Liver (tissue), 9 donors: ENCODE data around the gene NDUFAF7. TPM values are rescaled to one million over a fixed set of nuclear protein-coding genes. Genes with fewer than 3 reads are reported as not detected.

Source experiments
- DNase-seq: peaks from one replicate; pipeline ENCODE4 v3.0.0-alpha.2; 2017; ENCODE audit warnings: low spot score
- H3K27ac ChIP-seq, 2 donors: one replicate each; pipeline ENCODE4 v1.7.0; 2013; ENCODE audit warnings: inconsistent platforms in 2 of 2, low read length in 2 of 2, control low read depth in 1 of 2, low read depth in 1 of 2, mild to moderate bottlenecking in 1 of 2
- H3K27me3 ChIP-seq, 4 donors: one replicate each; pipeline versions ENCODE4 v1.6.1 to v1.7.0; 2013; ENCODE audit warnings: low read length in 3 of 4, inconsistent platforms in 1 of 4, mild to moderate bottlenecking in 1 of 4, moderate library complexity in 1 of 4; ENCODE audit not compliant: control insufficient read depth in 4 of 4, insufficient read depth in 4 of 4
- H3K36me3 ChIP-seq, 4 donors: one replicate each; pipeline versions ENCODE4 v1.6.1 to v1.7.0; 2013; ENCODE audit warnings: low read length in 3 of 4, mild to moderate bottlenecking in 3 of 4, low read depth in 1 of 4, moderate library complexity in 1 of 4; ENCODE audit not compliant: control insufficient read depth in 4 of 4, insufficient read depth in 3 of 4
- H3K4me1 ChIP-seq, 4 donors: one replicate each; pipeline versions ENCODE4 v1.6.1 to v1.7.0; 2013; ENCODE audit warnings: low read length in 3 of 4, mild to moderate bottlenecking in 3 of 4, moderate library complexity in 1 of 4; ENCODE audit not compliant: control insufficient read depth in 4 of 4, insufficient read depth in 4 of 4
- H3K4me3 ChIP-seq, 3 donors: one replicate each; pipeline versions ENCODE4 v1.6.1 to v1.7.0; 2013; ENCODE audit warnings: low read length in 3 of 3, control low read depth in 1 of 3, low read depth in 1 of 3, mild to moderate bottlenecking in 1 of 3
- H3K9ac ChIP-seq, 2 donors: one replicate each; pipeline ENCODE4 v1.7.0; 2013; ENCODE audit warnings: low read length in 2 of 2, mild to moderate bottlenecking in 2 of 2, moderate library complexity in 2 of 2, control low read depth in 1 of 2, low read depth in 1 of 2
- H3K9me3 ChIP-seq, 4 donors: one replicate each; pipeline versions ENCODE4 v1.6.1 to v1.7.0; 2013; ENCODE audit warnings: low read length in 3 of 4; ENCODE audit not compliant: control insufficient read depth in 4 of 4
- ATF3 ChIP-seq: IDR thresholded peaks from 2 replicates; pipeline ENCODE4 v1.6.1; 2016; ENCODE audit warnings: antibody characterized with exemption
- CTCF ChIP-seq: fragments of 150-350 bp; IDR thresholded peaks from 2 replicates; pipeline ENCODE4 v1.5.1; 2017; ENCODE audit warnings: improper control_type of control experiment, low read depth, low read length; ENCODE audit not compliant: missing input control
- EGR1 ChIP-seq, 2 donors: IDR thresholded peaks; 2 replicates each; pipeline ENCODE4 v1.6.1; 2016 to 2018; ENCODE audit warnings: antibody characterized with exemption in 2 of 2, low read depth in 2 of 2
- FOXA1 ChIP-seq: IDR thresholded peaks from 2 replicates; pipeline ENCODE4 v1.6.1; 2016; ENCODE audit warnings: antibody characterized with exemption
- FOXA2 ChIP-seq: IDR thresholded peaks from 2 replicates; pipeline ENCODE4 v1.6.1; 2016; ENCODE audit warnings: antibody characterized with exemption
- GABPA ChIP-seq, 2 donors: IDR thresholded peaks in 1 of 2; conservative IDR thresholded peaks in 1 of 2; 2 replicates each; pipeline ENCODE4 v1.6.1; 2016; ENCODE audit warnings: antibody characterized with exemption in 2 of 2, mild to moderate bottlenecking in 1 of 2, moderate library complexity in 1 of 2
- HNF4A ChIP-seq, 2 donors: conservative IDR thresholded peaks; 2 replicates each; pipeline ENCODE4 v1.6.1; 2016; ENCODE audit warnings: antibody characterized with exemption in 2 of 2, mild to moderate bottlenecking in 2 of 2
- HNF4G ChIP-seq: IDR thresholded peaks from 2 replicates; pipeline ENCODE4 v1.6.1; 2016; ENCODE audit warnings: antibody characterized with exemption
- JUND ChIP-seq, 2 donors: IDR thresholded peaks; 2 replicates each; pipeline ENCODE4 v1.6.1; 2016; ENCODE audit warnings: antibody characterized with exemption in 2 of 2
- NR2F2 ChIP-seq: IDR thresholded peaks from 2 replicates; pipeline ENCODE4 v1.6.1; 2016; ENCODE audit warnings: antibody characterized with exemption
- RAD21 ChIP-seq, 2 donors: IDR thresholded peaks; 2 replicates each; pipeline ENCODE4 v1.6.1; 2016; ENCODE audit warnings: antibody characterized with exemption in 2 of 2, mild to moderate bottlenecking in 2 of 2
- RXRA ChIP-seq, 2 donors: IDR thresholded peaks; 2 replicates each; pipeline ENCODE4 v1.6.1; 2017 to 2018; ENCODE audit warnings: antibody characterized with exemption in 2 of 2, mild to moderate bottlenecking in 1 of 2
- SP1 ChIP-seq: IDR thresholded peaks from 2 replicates; pipeline ENCODE4 v1.6.1; 2018; ENCODE audit warnings: antibody characterized with exemption, mild to moderate bottlenecking
- TAF1 ChIP-seq: conservative IDR thresholded peaks from 2 replicates; pipeline ENCODE4 v1.6.1; 2016; ENCODE audit warnings: antibody characterized with exemption, mild to moderate bottlenecking
- YY1 ChIP-seq: IDR thresholded peaks from 2 replicates; pipeline ENCODE4 v1.6.1; 2016; ENCODE audit warnings: antibody characterized with exemption, mild to moderate bottlenecking
- ZBTB33 ChIP-seq: IDR thresholded peaks from 2 replicates; pipeline ENCODE4 v1.6.1; 2016; ENCODE audit warnings: antibody characterized with exemption
- WGBS: extraction: QIAGEN DNeasy Blood & Tissue Kit; methylation state at CpG from one replicate; pipeline ENCODE4 v1.1.7; 2013; 5-methylcytosine and 5-hydroxymethylcytosine counted together
- polyA plus RNA-seq, 2 donors: library from polyadenylated mRNA; stranded (reverse) in 1 of 2; unstranded in 1 of 2; fragments of 200-250 nt in 1 of 2; fragments of >200 nt in 1 of 2; fragmentation: Nextera tagmentation in 1 of 2; extraction: Ambion mirVana in 1 of 2; gene quantifications; one replicate each; pipeline versions ENCODE4 v1.2.1 to v1.2.3, GENCODE V29; 2013 to 2015
- total RNA-seq, 2 donors: library from RNA; depleted of rRNA; stranded (reverse); fragments of >200 nt; gene quantifications; one replicate each; pipeline ENCODE4 v1.2.3, GENCODE V29; 2014
- TF ChIP-seq, protein P1 (sequence below): IDR thresholded peaks from 2 replicates; pipeline ENCODE4 v1.6.1; 2016; ENCODE audit warnings: antibody characterized with exemption
- TF ChIP-seq, protein P2 (sequence below): IDR thresholded peaks from 2 replicates; pipeline ENCODE4 v1.6.1; 2016; ENCODE audit warnings: antibody characterized with exemption, mild to moderate bottlenecking
- donor health status: healthy.
- donor health status: healthy.
- donor health status: healthy.
- donor health status: healthy.
- donor health status: healthy.

Gene NDUFAF7
- total and polyA plus RNA-seq, 4 donors, result 8.7 to 13.6 (median 11.3) TPM

- DNase-seq, result no peak
- WGBS, result under 1% methylated on average over 8 of the region's 8 CpGs
- H3K4me3 ChIP-seq, result peak overlapping the region; percentile 75 to 97 (median 95)
- H3K36me3 ChIP-seq, result peaks cover 0 to 18% (median 13%) of the 10 kb centered on the region in 4 donors
- peak overlapping the region; percentile 78 to 91 for H3K27ac ChIP-seq
- peak overlapping the region; percentile 91 to 92 for H3K9ac ChIP-seq
- TF ChIP-seq JUND (IDR thresholded peaks at IDR 0.05) (no peak), ZBTB33 (no peak)
- no peaks in the 10 kb centered on the region for H3K9me3 ChIP-seq
- peaks cover 12 to 29% (median 20%) of the 10 kb centered on the region in 4 donors for H3K4me1 ChIP-seq
- no peaks in the 10 kb centered on the region for H3K27me3 ChIP-seq
Observed at GRCh38 chr2:37230581-37230980, 877 bp upstream of the NDUFAF7 start.

DNA sequence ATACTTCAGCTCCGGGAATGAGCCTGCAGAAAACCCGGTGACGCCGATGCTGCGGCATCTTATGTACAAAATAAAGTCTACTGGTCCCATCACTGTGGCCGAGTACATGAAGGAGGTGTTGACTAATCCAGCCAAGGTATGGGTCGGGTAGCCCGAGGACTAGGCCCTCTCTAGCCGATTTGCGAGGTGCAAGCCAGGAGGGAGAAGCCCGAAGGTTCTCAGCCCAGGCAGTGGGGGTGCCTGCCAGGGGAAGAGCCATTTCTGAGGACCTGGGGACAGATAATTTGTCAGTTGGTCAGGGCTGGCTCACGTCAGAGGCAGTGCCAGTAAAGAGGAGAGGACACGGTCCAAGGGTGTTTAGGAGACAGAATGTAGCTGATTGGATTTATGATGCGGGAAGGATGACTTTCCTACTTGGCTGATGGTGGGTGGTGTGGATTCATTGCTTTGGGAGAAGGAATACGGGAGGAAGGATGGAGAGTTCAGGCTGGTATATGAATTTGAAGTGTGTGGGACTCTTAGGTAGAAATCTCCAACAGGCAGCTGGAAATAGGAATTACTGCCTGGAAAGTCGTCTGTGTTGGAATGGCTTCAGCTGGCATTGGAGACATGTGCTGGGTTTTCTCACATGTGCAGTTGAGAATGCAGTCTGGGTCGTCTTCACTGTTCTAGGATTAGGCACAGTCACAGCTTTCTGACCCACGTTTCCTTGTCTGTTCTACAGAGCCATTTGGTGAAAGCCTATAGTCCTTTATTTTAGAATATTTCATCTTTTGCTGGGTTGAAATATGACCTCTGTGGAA is 874 bp downstream of the NDUFAF7 start:
- H3K4me3 ChIP-seq, result peak overlapping the region; percentile 75 to 97 (median 95)
- no peaks in the 10 kb centered on the region for H3K9me3 ChIP-seq
- TF ChIP-seq NR2F2 (no peak), FOXA1 (no peak), FOXA2 (no peak), GABPA (IDR thresholded peaks at IDR 0.05 in 1 of 2, conservative IDR thresholded peaks at IDR 0.05 in 1 of 2) (no peak), YY1 (no peak), RAD21 (IDR thresholded peaks at IDR 0.05) (no peak), HNF4A (conservative IDR thresholded peaks at IDR 0.05) (no peak), TAF1 (no peak), ZBTB33 (no peak), RXRA (IDR thresholded peaks at IDR 0.05) (no peak), ATF3 (no peak), JUND (IDR thresholded peaks at IDR 0.05) (no peak), SP1 (no peak), EGR1 (IDR thresholded peaks at IDR 0.05; ENCODE audit: low read depth in 2 of 2) (no peak), HNF4G (no peak), CTCF (no peak)
- TF ChIP-seq, protein P1, sequence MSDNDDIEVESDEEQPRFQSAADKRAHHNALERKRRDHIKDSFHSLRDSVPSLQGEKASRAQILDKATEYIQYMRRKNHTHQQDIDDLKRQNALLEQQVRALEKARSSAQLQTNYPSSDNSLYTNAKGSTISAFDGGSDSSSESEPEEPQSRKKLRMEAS, result no peak
- TF ChIP-seq, protein P2, sequence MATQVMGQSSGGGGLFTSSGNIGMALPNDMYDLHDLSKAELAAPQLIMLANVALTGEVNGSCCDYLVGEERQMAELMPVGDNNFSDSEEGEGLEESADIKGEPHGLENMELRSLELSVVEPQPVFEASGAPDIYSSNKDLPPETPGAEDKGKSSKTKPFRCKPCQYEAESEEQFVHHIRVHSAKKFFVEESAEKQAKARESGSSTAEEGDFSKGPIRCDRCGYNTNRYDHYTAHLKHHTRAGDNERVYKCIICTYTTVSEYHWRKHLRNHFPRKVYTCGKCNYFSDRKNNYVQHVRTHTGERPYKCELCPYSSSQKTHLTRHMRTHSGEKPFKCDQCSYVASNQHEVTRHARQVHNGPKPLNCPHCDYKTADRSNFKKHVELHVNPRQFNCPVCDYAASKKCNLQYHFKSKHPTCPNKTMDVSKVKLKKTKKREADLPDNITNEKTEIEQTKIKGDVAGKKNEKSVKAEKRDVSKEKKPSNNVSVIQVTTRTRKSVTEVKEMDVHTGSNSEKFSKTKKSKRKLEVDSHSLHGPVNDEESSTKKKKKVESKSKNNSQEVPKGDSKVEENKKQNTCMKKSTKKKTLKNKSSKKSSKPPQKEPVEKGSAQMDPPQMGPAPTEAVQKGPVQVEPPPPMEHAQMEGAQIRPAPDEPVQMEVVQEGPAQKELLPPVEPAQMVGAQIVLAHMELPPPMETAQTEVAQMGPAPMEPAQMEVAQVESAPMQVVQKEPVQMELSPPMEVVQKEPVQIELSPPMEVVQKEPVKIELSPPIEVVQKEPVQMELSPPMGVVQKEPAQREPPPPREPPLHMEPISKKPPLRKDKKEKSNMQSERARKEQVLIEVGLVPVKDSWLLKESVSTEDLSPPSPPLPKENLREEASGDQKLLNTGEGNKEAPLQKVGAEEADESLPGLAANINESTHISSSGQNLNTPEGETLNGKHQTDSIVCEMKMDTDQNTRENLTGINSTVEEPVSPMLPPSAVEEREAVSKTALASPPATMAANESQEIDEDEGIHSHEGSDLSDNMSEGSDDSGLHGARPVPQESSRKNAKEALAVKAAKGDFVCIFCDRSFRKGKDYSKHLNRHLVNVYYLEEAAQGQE, result no peak
- H3K9ac ChIP-seq, result peak overlapping the region; percentile 91 to 92
- 19% methylated on average over 18 of the region's 18 CpGs for WGBS
- H3K27ac ChIP-seq, result peak overlapping the region; percentile 78 to 91
- H3K4me1 ChIP-seq, result peaks cover 12 to 26% (median 20%) of the 10 kb centered on the region in 4 donors
- no peaks in the 10 kb centered on the region for H3K27me3 ChIP-seq
- DNase-seq, result peak; percentile 35
- H3K36me3 ChIP-seq, result peaks cover 0 to 12% (median 10%) of the 10 kb centered on the region in 4 donors
